Small intestine (tissue), 7 donors: ENCODE measurements around the gene CEACAM3. TPM values are rescaled to one million over a fixed set of nuclear protein-coding genes. Genes with fewer than 3 reads are reported as not detected.
A peak's percentile ranks its signal among the peaks of the same experiment; 100 is the strongest.

Experiments
- DNase-seq, 2 donors: peaks; one replicate each; pipeline versions ENCODE4 v3.0.0 to v3.0.0-alpha.2; 2013
- FAIRE-seq: peaks from 2 replicates; lab custom pipeline; 2012; peaks lifted over from hg19 to GRCh38; lab: Jason Lieb, UNC
- H3K27ac ChIP-seq, 3 donors: one replicate each; pipeline ENCODE4 v1.5.1; 2013; ENCODE audit warnings: low read length in 2 of 3, mild to moderate bottlenecking in 2 of 3, control low read depth in 1 of 3, inconsistent platforms in 1 of 3, low read depth in 1 of 3, moderate library complexity in 1 of 3
- H3K27me3 ChIP-seq, 3 donors: one replicate each; pipeline ENCODE4 v1.6.1; 2013; ENCODE audit warnings: low read length in 3 of 3, inconsistent platforms in 1 of 3; ENCODE audit not compliant: control insufficient read depth in 3 of 3, insufficient read depth in 3 of 3
- H3K36me3 ChIP-seq, 3 donors: one replicate each; pipeline ENCODE4 v1.6.1; 2013; ENCODE audit warnings: low read length in 3 of 3, inconsistent platforms in 1 of 3, low read depth in 1 of 3, mild to moderate bottlenecking in 1 of 3, moderate library complexity in 1 of 3; ENCODE audit not compliant: control insufficient read depth in 3 of 3, insufficient read depth in 2 of 3
- H3K4me1 ChIP-seq, 3 donors: one replicate each; pipeline ENCODE4 v1.6.1; 2013; ENCODE audit warnings: low read length in 2 of 3, inconsistent platforms in 1 of 3, low read depth in 1 of 3, mild to moderate bottlenecking in 1 of 3, moderate library complexity in 1 of 3; ENCODE audit not compliant: control insufficient read depth in 3 of 3, insufficient read depth in 2 of 3
- H3K4me3 ChIP-seq, 3 donors: one replicate each; pipeline ENCODE4 v1.5.1; 2013; ENCODE audit warnings: low read length in 3 of 3, control low read depth in 1 of 3, inconsistent platforms in 1 of 3, low read depth in 1 of 3, mild to moderate bottlenecking in 1 of 3, moderate library complexity in 1 of 3
- H3K9me3 ChIP-seq, 2 donors: one replicate each; pipeline ENCODE4 v1.6.1; 2013; ENCODE audit warnings: low read depth in 1 of 2, low read length in 1 of 2; ENCODE audit not compliant: control insufficient read depth in 2 of 2, insufficient read depth in 1 of 2
- WGBS, 3 donors: extraction: QIAGEN DNeasy Blood & Tissue Kit; methylation state at CpG; one replicate each; pipeline ENCODE4 v1.1.7; 2013; 5-methylcytosine and 5-hydroxymethylcytosine counted together
- polyA plus RNA-seq, 4 donors: library from polyadenylated mRNA; stranded (reverse) in 3 of 4; unstranded in 1 of 4; fragments of 200-250 nt in 3 of 4; fragments of 120-200 nt in 1 of 4; gene quantifications; one replicate each; pipeline versions ENCODE4 v1.2.1 to v1.2.3, GENCODE V29; 2013
- donor health status: healthy with polysubstance abuse.
- donor health status: control.
- donor health status: control.
- donor health status: Bipolar disorder and iron deficiency.
- donor health status: healthy.

CEACAM3 gene
- polyA plus RNA-seq, 4 donors, result 0.24 to 0.37 TPM; not detected in 2

DNA sequence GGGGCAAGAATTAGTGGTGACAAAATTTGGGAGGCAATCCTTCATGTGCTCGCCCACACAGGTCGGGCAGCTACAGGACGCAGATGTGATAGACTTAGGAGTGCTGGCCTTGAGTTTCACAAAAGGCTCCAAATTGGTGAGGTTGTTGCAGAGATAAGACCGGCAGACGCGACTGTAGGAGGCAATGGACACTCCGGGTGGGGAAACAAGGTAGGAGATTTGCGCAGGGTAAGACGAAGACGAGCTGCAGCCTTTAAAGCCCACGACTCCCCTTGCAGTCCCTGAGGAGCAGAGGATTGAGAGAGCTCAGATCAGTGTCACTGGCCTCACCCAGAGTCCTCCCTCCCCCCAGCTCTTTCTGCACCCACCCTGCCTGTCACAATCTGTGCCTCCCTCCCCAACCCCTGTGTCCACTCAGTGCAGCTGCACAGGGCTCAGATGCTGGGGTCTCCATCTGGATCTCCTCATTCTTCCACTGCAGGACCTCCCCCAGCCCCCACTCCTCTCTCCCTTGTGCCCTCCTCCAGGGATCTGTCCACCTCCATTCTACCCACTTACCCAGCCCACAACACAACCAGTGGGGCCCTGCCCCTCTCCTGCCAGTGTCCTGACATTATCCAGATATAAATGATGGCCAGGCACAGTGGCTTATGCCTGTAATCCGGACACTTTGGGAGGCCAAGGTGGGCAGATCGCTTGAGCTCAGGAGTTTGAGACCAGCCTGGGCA is 41.8 kb downstream of the CEACAM3 start:
- Histone ChIP-seq H3K27me3 (peaks cover 0 to 14% (median 10%) of the 10 kb centered on the region in 3 donors), H3K9me3 (no peaks in the 10 kb centered on the region), H3K4me1 (no peaks in the 10 kb centered on the region), H3K36me3 (no peaks in the 10 kb centered on the region), H3K4me3 (no peak overlapping the region), H3K27ac (no peak overlapping the region)
- 44 to 64% (median 62%) methylated on average over 12 to 13 of the region's 13 CpGs for WGBS, 3 donors
- DNase-seq, result no peak
- no peak for FAIRE-seq

DNA sequence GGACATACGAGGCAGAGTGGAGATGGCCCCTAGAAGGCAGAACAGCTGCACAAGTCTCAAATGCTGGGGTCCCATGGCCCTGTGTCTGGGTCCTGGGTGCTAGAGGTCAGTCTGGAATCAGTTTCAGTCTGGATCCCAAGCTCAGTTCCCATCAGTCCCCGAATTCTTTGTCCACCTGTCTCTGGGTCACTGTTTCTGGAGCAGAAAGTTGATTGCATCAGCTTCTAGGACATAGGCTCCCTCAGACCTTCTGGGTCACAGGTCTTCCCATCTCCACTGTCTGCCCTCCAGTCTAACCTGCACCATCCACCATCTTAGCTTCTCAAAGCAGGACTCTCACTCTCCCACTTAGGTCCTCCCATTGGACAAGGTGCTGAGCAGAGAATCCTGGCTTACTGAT is 42.8 kb downstream of the CEACAM3 start:
- Histone ChIP-seq H3K4me1 (no peaks in the 10 kb centered on the region), H3K4me3 (no peak overlapping the region), H3K27me3 (peaks cover 0 to 14% (median 10%) of the 10 kb centered on the region in 3 donors), H3K27ac (no peak overlapping the region), H3K9me3 (no peaks in the 10 kb centered on the region), H3K36me3 (no peaks in the 10 kb centered on the region)
- 51 to 64% (median 62%) methylated on average over 2 of the region's 2 CpGs for WGBS, 3 donors
- FAIRE-seq, result no peak
- no peak for DNase-seq

DNA sequence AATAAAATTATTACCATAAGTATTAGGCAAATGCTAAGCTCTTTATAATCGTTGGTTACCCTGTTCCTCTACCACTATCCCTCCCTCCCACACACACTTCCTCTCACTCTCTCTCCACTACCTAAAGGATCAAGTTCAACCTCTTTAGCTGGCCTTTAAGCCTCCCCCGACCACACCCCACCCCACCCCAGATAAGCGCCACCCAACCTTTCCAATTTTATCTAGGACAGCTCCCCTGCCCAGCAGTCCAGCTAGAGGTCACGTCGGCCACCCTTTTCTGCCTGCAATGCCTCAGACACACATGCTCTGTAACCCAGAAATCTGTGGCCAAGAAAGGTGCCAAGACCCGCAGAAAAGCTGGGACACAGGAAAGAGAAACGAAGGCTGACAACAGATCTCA is 47.0 kb downstream of the CEACAM3 start:
- H3K4me3 ChIP-seq, result no peak overlapping the region
- H3K27ac ChIP-seq, result no peak overlapping the region
- peaks cover 0 to 11% (median under 1%) of the 10 kb centered on the region in 3 donors for H3K27me3 ChIP-seq
- H3K9me3 ChIP-seq, result peaks cover 0 to 2% of the 10 kb centered on the region in 2 donors
- no peaks in the 10 kb centered on the region for H3K36me3 ChIP-seq
- H3K4me1 ChIP-seq, result no peaks in the 10 kb centered on the region
- no peak for FAIRE-seq
- peak in 1 of 2 donors; percentile 16 for DNase-seq
- 13 to 48% (median 21%) methylated on average over 7 of the region's 7 CpGs for WGBS, 3 donors

DNA sequence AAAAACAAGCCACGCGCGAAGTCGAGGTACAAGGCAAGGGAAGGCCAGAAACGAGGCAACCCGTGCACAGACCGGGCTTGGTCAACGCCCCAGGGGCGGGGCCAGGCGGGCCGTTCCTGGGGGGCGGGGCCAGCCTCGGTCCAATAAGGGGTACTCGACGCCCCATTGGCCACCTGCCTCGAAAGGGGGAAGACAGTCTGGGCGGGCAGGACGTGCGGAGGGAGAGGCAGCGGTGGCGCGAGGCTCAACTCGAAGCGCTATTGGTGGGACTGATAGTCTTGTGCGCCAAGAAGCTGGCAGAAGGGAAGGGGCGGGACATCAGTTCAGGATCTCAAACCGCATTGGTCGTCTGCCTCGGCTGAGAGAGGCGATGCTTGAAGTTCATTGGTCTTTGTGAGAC is 48.2 kb downstream of the CEACAM3 start, which contains the start of gene LYPD4:
LYPD4 (minus strand) TSS at position 83 of the 400 bp plus-strand sequence. CDS start 5,398 bp downstream, outside the sequence.
- Histone ChIP-seq H3K27me3 (peaks cover 0 to 4% (median 0%) of the 10 kb centered on the region in 3 donors), H3K9me3 (peaks cover 0 to 2% of the 10 kb centered on the region in 2 donors), H3K4me3 (no peak within 1 kb of the TSS), H3K27ac (no peak within 1 kb of the TSS), H3K36me3 (no peaks in the 10 kb centered on the region), H3K4me1 (no peaks in the 10 kb centered on the region)
- WGBS, 3 donors, result 79 to 83% (median 80%) methylated on average over 29 to 30 of the region's 30 CpGs
- DNase-seq, result no peak
- FAIRE-seq, result no peak

DNA sequence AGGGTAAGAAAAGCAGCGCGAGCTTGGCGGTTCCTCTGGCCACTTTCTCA is 48.4 kb downstream of the CEACAM3 start, which contains the start of gene DMRTC2:
DMRTC2 (plus strand) TSS at position 42 of the 50 bp plus-strand sequence. CDS start 2,387 bp downstream, outside the sequence.
- no peak within 1 kb of the TSS for H3K4me3 ChIP-seq
- H3K27ac ChIP-seq, result no peak within 1 kb of the TSS
- no peaks in the 10 kb centered on the region for H3K4me1 ChIP-seq
- H3K27me3 ChIP-seq, result peaks cover 0 to 4% (median 0%) of the 10 kb centered on the region in 3 donors
- 94 to 100% (median 96%) methylated on average over 3 of the region's 3 CpGs for WGBS, 3 donors
- H3K36me3 ChIP-seq, result no peaks in the 10 kb centered on the region
- H3K9me3 ChIP-seq, result peaks cover 0 to 2% of the 10 kb centered on the region in 2 donors
- DNase-seq (no peak), FAIRE-seq (no peak)

DNA sequence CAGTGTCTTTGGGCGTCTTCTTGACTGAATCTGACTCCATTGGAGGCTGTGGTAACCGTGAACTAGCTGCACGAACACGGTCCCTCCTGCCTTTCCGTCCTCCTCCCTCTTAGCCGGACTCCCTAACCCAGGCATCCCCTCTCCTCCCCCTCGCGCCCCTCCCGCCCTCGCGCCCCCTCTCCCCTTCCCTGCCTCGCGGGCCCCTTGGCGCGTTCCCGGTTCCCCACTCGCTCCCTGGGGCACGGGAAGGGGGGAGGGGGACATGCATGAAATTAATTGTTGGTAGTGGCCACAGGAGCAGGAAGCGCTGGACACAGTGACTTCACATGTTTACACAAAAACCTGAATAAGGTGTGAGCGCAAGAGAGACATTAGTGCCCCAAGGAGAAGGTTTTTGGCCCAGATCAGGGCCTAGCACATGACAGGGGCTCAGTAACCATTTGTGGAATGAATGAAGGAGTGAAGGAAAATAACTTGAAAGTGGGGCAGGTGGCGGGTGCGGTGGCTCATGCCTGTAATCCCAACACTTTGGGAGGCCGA is 48.7 kb downstream of the CEACAM3 start:
- Histone ChIP-seq H3K9me3 (peaks cover 0 to 2% of the 10 kb centered on the region in 2 donors), H3K4me1 (no peaks in the 10 kb centered on the region), H3K27ac (no peak overlapping the region), H3K36me3 (no peaks in the 10 kb centered on the region), H3K27me3 (peaks cover 0 to 4% (median 0%) of the 10 kb centered on the region in 3 donors), H3K4me3 (no peak overlapping the region)
- FAIRE-seq (no peak), DNase-seq (no peak)
- 87 to 95% (median 92%) methylated on average over 22 to 23 of the region's 23 CpGs for WGBS, 3 donors

DNA sequence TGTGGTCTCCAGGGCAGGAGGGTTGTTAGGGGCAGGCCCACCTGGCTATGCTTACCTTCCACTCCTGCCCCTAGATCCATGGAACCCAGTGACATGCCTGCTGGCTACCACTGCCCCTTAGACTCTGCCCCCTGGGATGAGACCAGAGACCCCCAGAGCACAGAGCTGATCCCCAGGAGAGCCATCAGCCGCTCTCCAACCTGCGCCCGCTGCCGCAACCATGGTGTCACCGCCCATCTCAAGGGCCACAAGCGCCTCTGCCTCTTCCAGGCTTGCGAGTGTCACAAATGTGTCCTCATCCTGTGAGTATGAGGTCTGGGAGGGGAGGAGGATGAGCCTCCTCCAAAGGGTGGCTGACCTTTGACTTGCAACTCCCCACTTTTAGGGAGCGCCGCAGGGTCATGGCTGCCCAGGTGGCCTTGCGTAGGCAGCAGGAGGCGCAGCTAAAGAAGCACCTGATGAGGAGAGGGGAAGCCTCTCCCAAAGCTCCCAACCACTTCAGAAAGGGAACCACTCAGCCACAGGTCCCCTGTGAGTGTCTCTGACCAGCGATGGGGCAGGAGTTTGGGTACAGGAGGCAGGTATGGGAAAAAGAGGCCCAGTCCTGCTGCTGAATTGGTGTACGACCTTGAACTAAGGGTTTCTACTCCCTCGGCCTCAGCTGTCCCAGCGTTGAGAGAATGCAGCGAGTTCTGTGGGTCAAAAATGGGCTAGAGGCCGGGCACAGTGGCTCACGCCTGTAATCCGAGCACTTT is 51.1 kb downstream of the CEACAM3 start:
- WGBS, 3 donors, result 88 to 90% (median 90%) methylated on average over 19 of the region's 19 CpGs
- H3K27ac ChIP-seq, result no peak overlapping the region
- no peak overlapping the region for H3K4me3 ChIP-seq
- H3K36me3 ChIP-seq, result no peaks in the 10 kb centered on the region
- H3K4me1 ChIP-seq, result no peaks in the 10 kb centered on the region
- DNase-seq (no peak), FAIRE-seq (no peak)
- H3K9me3 ChIP-seq, result peaks cover 0 to 2% of the 10 kb centered on the region in 2 donors
- H3K27me3 ChIP-seq, result peaks cover 0 to 8% (median 0%) of the 10 kb centered on the region in 3 donors

DNA sequence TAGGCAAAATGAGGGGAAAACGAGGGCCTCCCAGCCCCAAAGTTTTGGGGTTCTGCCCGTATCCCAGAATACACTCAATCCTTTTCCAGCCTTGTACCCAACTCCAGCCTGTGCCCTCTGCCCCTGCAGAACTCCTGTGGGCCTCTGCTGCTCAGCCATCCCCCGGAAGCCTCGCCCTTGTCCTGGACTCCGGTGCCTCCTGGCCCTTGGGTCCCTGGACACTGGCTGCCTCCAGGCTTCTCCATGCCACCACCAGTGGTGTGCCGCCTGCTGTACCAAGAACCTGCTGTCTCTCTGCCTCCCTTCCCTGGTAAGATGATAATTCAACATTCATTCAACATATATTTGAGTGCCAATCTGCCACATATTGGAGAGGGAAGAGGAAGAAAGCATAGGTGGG is 52.3 kb downstream of the CEACAM3 start:
- Histone ChIP-seq H3K4me1 (no peaks in the 10 kb centered on the region), H3K27me3 (peaks cover 0 to 8% (median 0%) of the 10 kb centered on the region in 3 donors), H3K36me3 (no peaks in the 10 kb centered on the region), H3K27ac (no peak overlapping the region), H3K4me3 (no peak overlapping the region), H3K9me3 (peaks cover 0 to 2% of the 10 kb centered on the region in 2 donors)
- DNase-seq (no peak), FAIRE-seq (no peak)
- WGBS, 3 donors, result 72 to 87% (median 85%) methylated on average over 6 of the region's 6 CpGs
